H1 (cell line): ENCODE measurements around the gene OR51B6. TPM values are rescaled to one million over a fixed set of nuclear protein-coding genes. Genes with fewer than 3 reads are reported as not detected.

Experiments
- CTCF ChIA-PET: fragments of 300-600 bp; sonication (Branson Sonifier 250); formaldehyde crosslinking; loops from one replicate; lab custom pipeline; 2021; ENCODE audit not compliant: partially characterized antibody; lab: Charles Lee
- POLR2A ChIA-PET: fragments of 300-600 bp; sonication (Branson Sonifier 250); formaldehyde crosslinking; loops from one replicate; lab custom pipeline; 2021; ENCODE audit warnings: inconsistent platforms; ENCODE audit not compliant: partially characterized antibody; lab: Charles Lee
- DNase-seq, 2 experiments: peaks; one replicate each; pipeline versions ENCODE4 v3.0.0 to v3.0.0-alpha.2; 2010 to 2022; ENCODE audit warnings: low spot score in 2 of 2, low read depth in 1 of 2, mixed read lengths in 1 of 2
- FAIRE-seq: peaks from 2 replicates; lab custom pipeline; 2011; peaks lifted over from hg19 to GRCh38; lab: Jason Lieb, UNC
- H2AFZ ChIP-seq: 2 replicates; pipeline ENCODE4 v1.8.1; 2012; ENCODE audit warnings: low read length, inconsistent platforms
- H2AK5ac ChIP-seq: 2 replicates; pipeline ENCODE4 v1.6.1; 2013; ENCODE audit warnings: low read depth, low read length
- H2BK120ac ChIP-seq: replicated peaks from 2 replicates; pipeline ENCODE3; 2013; ENCODE audit warnings: low read depth, low read length, inconsistent platforms
- H2BK12ac ChIP-seq: 2 replicates; pipeline ENCODE4 v1.6.1; 2013; ENCODE audit warnings: low read depth, low read length
- H2BK15ac ChIP-seq: 2 replicates; pipeline ENCODE4 v1.6.1; 2013; ENCODE audit warnings: low read length
- H2BK20ac ChIP-seq: 2 replicates; pipeline ENCODE4 v1.6.1; 2013; ENCODE audit warnings: low read length
- H2BK5ac ChIP-seq: 2 replicates; pipeline ENCODE4 v1.6.1; 2013; ENCODE audit warnings: low read depth, low read length
- H3K14ac ChIP-seq: 2 replicates; pipeline ENCODE4 v1.6.1; 2013; ENCODE audit warnings: inconsistent platforms; ENCODE audit not compliant: insufficient read length
- H3K18ac ChIP-seq: 2 replicates; pipeline ENCODE4 v1.6.1; 2013; ENCODE audit warnings: low read length; ENCODE audit errors: extremely low read depth
- H3K23ac ChIP-seq: 2 replicates; pipeline ENCODE4 v1.6.1; 2013; ENCODE audit warnings: inconsistent platforms; ENCODE audit not compliant: insufficient read length
- H3K23me2 ChIP-seq: 2 replicates; pipeline ENCODE4 v1.6.1; 2013; ENCODE audit warnings: low read depth, low read length
- H3K27ac ChIP-seq: 2 replicates; pipeline ENCODE4 v1.6.1; 2011; ENCODE audit warnings: low read depth, low read length, inconsistent platforms
- H3K27me3 ChIP-seq, 4 experiments: replicated peaks in 1 of 4; 1 replicate in 1 of 4; 2 replicates in 3 of 4; pipeline versions ENCODE4 v1.6.1 to v1.8.1; 2011 to 2013; ENCODE audit warnings: low read length in 3 of 4, mild to moderate bottlenecking in 3 of 4, inconsistent platforms in 2 of 4, mixed read lengths in 2 of 4, moderate library complexity in 1 of 4; ENCODE audit not compliant: control insufficient read depth in 3 of 4, insufficient read depth in 3 of 4; ENCODE audit errors: extremely low read depth in 1 of 4
- H3K36me3 ChIP-seq, 4 experiments: 2 replicates each; pipeline versions ENCODE4 v1.6.1 to v1.8.1; 2011 to 2013; ENCODE audit warnings: mild to moderate bottlenecking in 4 of 4, low read length in 3 of 4, moderate library complexity in 2 of 4, control low read depth in 1 of 4, inconsistent platforms in 1 of 4; ENCODE audit not compliant: insufficient read depth in 4 of 4, control insufficient read depth in 2 of 4
- H3K4ac ChIP-seq: replicated peaks from 2 replicates; pipeline ENCODE3; 2013; ENCODE audit warnings: low read length, low read depth, mixed read lengths, inconsistent platforms; ENCODE audit not compliant: insufficient read length
- H3K4me1 ChIP-seq, 4 experiments: replicated peaks in 1 of 4; 1 replicate in 1 of 4; 2 replicates in 3 of 4; pipeline versions ENCODE4 v1.6.1 to v1.8.1; 2011 to 2013; ENCODE audit warnings: low read length in 3 of 4, inconsistent platforms in 2 of 4, mixed read lengths in 1 of 4; ENCODE audit not compliant: insufficient read depth in 4 of 4, control insufficient read depth in 3 of 4
- H3K4me2 ChIP-seq, 2 experiments: 2 replicates each; pipeline versions ENCODE4 v1.6.1 to v1.8.1; 2011 to 2013; ENCODE audit warnings: low read depth in 2 of 2, low read length in 2 of 2, control low read depth in 1 of 2, inconsistent platforms in 1 of 2, mild to moderate bottlenecking in 1 of 2; ENCODE audit not compliant: insufficient read depth in 1 of 2
- H3K4me3 ChIP-seq, 4 experiments: fragments of 200-600, 300-600 bp in 1 of 4; sonication (generic), shearing (Covaris generic), sonication (Bioruptor Twin) in 1 of 4; 2 replicates each; pipeline versions ENCODE4 v1.5.1 to v1.8.1; 2011 to 2016; ENCODE audit warnings: low read length in 4 of 4, low read depth in 3 of 4, control low read depth in 2 of 4, inconsistent platforms in 2 of 4, mild to moderate bottlenecking in 2 of 4, mixed read lengths in 1 of 4, moderate library complexity in 1 of 4; ENCODE audit not compliant: insufficient read depth in 2 of 4; ENCODE audit errors: extremely low read depth in 1 of 4
- H3K56ac ChIP-seq: replicated peaks from 2 replicates; pipeline ENCODE3; 2013; ENCODE audit warnings: low read depth, mild to moderate bottlenecking, mixed read lengths, low read length, inconsistent platforms; ENCODE audit not compliant: insufficient read length
- H3K79me1 ChIP-seq: 2 replicates; pipeline ENCODE4 v1.6.1; 2013; ENCODE audit warnings: low read depth, low read length, control low read depth
- H3K79me2 ChIP-seq, 2 experiments: 2 replicates each; pipeline versions ENCODE4 v1.6.1 to v1.8.1; 2012 to 2013; ENCODE audit warnings: low read length in 2 of 2, mild to moderate bottlenecking in 2 of 2, inconsistent platforms in 1 of 2; ENCODE audit not compliant: insufficient read depth in 2 of 2, control insufficient read depth in 1 of 2
- H3K9ac ChIP-seq, 4 experiments: replicated peaks in 1 of 4; 1 replicate in 1 of 4; 2 replicates in 3 of 4; pipeline versions ENCODE4 v1.6.1 to v1.8.1; 2011 to 2013; ENCODE audit warnings: low read depth in 3 of 4, low read length in 3 of 4, control low read depth in 2 of 4, mild to moderate bottlenecking in 2 of 4, moderate library complexity in 2 of 4, inconsistent platforms in 1 of 4; ENCODE audit errors: extremely low read depth in 1 of 4
- H3K9me3 ChIP-seq, 2 experiments: 2 replicates each; pipeline versions ENCODE4 v1.6.1 to v1.8.1; 2012 to 2013; ENCODE audit warnings: mild to moderate bottlenecking in 2 of 2, moderate library complexity in 2 of 2, control low read depth in 1 of 2, inconsistent platforms in 1 of 2, low read depth in 1 of 2, low read length in 1 of 2, mixed read lengths in 1 of 2; ENCODE audit not compliant: insufficient read depth in 2 of 2
- H4K20me1 ChIP-seq, 2 experiments: replicated peaks in 1 of 2; 2 replicates each; pipeline versions ENCODE3 to v1.8.1; 2011 to 2013; ENCODE audit warnings: inconsistent platforms in 2 of 2, low read length in 2 of 2, mild to moderate bottlenecking in 1 of 2; ENCODE audit not compliant: insufficient read depth in 2 of 2, control insufficient read depth in 1 of 2
- H4K5ac ChIP-seq: 2 replicates; pipeline ENCODE4 v1.6.1; 2013; ENCODE audit warnings: low read length, low read depth, mixed read lengths, inconsistent platforms; ENCODE audit not compliant: insufficient read length
- H4K8ac ChIP-seq: 2 replicates; pipeline ENCODE4 v1.8.0; 2013; ENCODE audit warnings: mild to moderate bottlenecking, moderate library complexity, low read length, inconsistent platforms; ENCODE audit not compliant: insufficient read depth; ENCODE audit errors: extremely low read depth
- H4K91ac ChIP-seq: replicated peaks from 2 replicates; pipeline ENCODE3; 2013; ENCODE audit warnings: low read length, mixed read lengths, inconsistent platforms; ENCODE audit not compliant: insufficient read length
- KDM1A ChIP-seq: fragments of 200-600, 300-600 bp; sonication (generic); IDR thresholded peaks from 2 replicates; pipeline ENCODE4 v1.7.1; 2016; ENCODE audit warnings: mild to moderate bottlenecking, low read length, borderline replicate concordance
- RAD21 ChIP-seq, 2 experiments: IDR thresholded peaks in 1 of 2; conservative IDR thresholded peaks in 1 of 2; 2 replicates each; pipeline ENCODE4 v1.6.1; 2011; ENCODE audit warnings: low read depth in 2 of 2, low read length in 2 of 2, improper control_type of control experiment in 1 of 2, inconsistent platforms in 1 of 2, mild to moderate bottlenecking in 1 of 2, moderate library complexity in 1 of 2
- RBBP5 ChIP-seq: IDR thresholded peaks from 2 replicates; pipeline ENCODE4 v1.7.1; 2012; ENCODE audit warnings: low read depth, mild to moderate bottlenecking, inconsistent platforms, low read length, moderate library complexity, borderline replicate concordance
- SIN3A ChIP-seq, 2 experiments: IDR thresholded peaks in 1 of 2; conservative IDR thresholded peaks in 1 of 2; 2 replicates each; pipeline ENCODE4 v1.6.1; 2011 to 2012; ENCODE audit warnings: low read length in 2 of 2, improper control_type of control experiment in 1 of 2, low read depth in 1 of 2, mild to moderate bottlenecking in 1 of 2
- polyA plus RNA-seq, 7 experiments: library from polyadenylated mRNA; depleted of rRNA in 3 of 7; stranded (reverse) in 5 of 7; unstranded in 2 of 7; fragments of >200 nt in 5 of 7; fragments of 200-250 nt in 2 of 7; gene quantifications; 1 replicate in 5 of 7; 2 replicates in 1 of 7; 4 replicates in 1 of 7; pipeline versions ENCODE4 v1.2.1 to v1.2.3, GENCODE V29; 2011 to 2013; ENCODE audit warnings: missing spikeins in 2 of 7, mixed read lengths in 2 of 7
- total RNA-seq: library from RNA; stranded (reverse); fragmentation: NEBNext Ultra II Directional; extraction: Animal tissue kit (Norgen Biotek cat#: 25700); gene quantifications from 2 replicates; pipeline ENCODE4 v1.2.1, GENCODE V29; 2021
- TF ChIP-seq, protein P1 (sequence below), 3 experiments: IDR thresholded peaks; 1 replicate in 2 of 3; 2 replicates in 1 of 3; pipeline versions ENCODE4 v1.5.1 to v1.6.1; 2011; ENCODE audit warnings: low read length in 3 of 3, mild to moderate bottlenecking in 3 of 3, inconsistent platforms in 2 of 3, low read depth in 1 of 3, moderate library complexity in 1 of 3; ENCODE audit not compliant: insufficient read depth in 1 of 3; ENCODE audit errors: control extremely low read depth in 1 of 3

The OR51B6 gene
- total and polyA plus RNA-seq, 2 of the 8 experiments (the other 6 are each of a cell fraction or from before 2014, with no cell fraction given), result not detected

DNA sequence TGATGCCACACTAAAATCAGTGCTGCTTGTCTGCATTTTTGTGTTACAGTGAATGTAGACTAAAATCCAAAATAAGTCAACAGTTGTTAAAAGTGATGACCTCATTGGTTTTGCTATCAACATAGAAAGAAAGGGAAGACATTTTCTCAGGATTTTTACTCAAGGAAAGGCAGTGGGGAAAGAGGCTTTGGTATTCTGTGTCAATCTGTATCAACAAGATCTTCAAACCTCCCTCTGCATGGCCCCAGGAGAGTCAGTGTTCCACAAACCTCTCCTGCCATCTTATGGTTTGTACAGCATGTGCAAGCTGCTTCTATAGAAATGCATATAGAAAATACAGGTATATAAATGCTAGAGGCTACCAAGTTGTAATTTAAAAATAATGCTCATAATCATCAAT, 18.5 kb downstream of the OR51B6 start:
- Histone ChIP-seq H3K18ac (no peak overlapping the region), H3K4me2 (no peak overlapping the region), H3K23me2 (no peaks in the 10 kb centered on the region), H3K4me3 (no peak overlapping the region), H2BK12ac (no peak overlapping the region), H3K14ac (no peak overlapping the region), H3K4me1 (no peaks in the 10 kb centered on the region), H2BK120ac (no peak overlapping the region), H4K91ac (no peak overlapping the region), H3K79me1 (no peaks in the 10 kb centered on the region), H3K56ac (no peak overlapping the region), H3K23ac (no peak overlapping the region), H3K4ac (no peak overlapping the region), H3K9ac (no peak overlapping the region), H3K79me2 (no peaks in the 10 kb centered on the region), H3K27me3 (no peaks in the 10 kb centered on the region), H4K5ac (no peak overlapping the region), H2AFZ (no peak overlapping the region), H3K27ac (no peak overlapping the region), H2BK5ac (no peak overlapping the region), H2BK15ac (no peak overlapping the region), H4K8ac (no peak overlapping the region), H3K36me3 (no peaks in the 10 kb centered on the region), H3K9me3 (peaks cover 5 to 7% of the 10 kb centered on the region in 2 experiments; a peak in 2 of 4 replicates), H2AK5ac (no peak overlapping the region), H2BK20ac (no peak overlapping the region), H4K20me1 (no peaks in the 10 kb centered on the region)
- POLR2A ChIA-PET, result no interaction called here
- CTCF ChIA-PET, result interaction anchor here (1.9 to 2.0 kb wide), 2 partner anchors 10 to 167 kb away, joined by 6 to 9 read pairs; no protein-coding TSS in a partner anchor
- DNase-seq (no peak), FAIRE-seq (no peak)
- TF ChIP-seq, protein P1, sequence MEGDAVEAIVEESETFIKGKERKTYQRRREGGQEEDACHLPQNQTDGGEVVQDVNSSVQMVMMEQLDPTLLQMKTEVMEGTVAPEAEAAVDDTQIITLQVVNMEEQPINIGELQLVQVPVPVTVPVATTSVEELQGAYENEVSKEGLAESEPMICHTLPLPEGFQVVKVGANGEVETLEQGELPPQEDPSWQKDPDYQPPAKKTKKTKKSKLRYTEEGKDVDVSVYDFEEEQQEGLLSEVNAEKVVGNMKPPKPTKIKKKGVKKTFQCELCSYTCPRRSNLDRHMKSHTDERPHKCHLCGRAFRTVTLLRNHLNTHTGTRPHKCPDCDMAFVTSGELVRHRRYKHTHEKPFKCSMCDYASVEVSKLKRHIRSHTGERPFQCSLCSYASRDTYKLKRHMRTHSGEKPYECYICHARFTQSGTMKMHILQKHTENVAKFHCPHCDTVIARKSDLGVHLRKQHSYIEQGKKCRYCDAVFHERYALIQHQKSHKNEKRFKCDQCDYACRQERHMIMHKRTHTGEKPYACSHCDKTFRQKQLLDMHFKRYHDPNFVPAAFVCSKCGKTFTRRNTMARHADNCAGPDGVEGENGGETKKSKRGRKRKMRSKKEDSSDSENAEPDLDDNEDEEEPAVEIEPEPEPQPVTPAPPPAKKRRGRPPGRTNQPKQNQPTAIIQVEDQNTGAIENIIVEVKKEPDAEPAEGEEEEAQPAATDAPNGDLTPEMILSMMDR (IDR thresholded peaks at IDR 0.05; ENCODE audit: control extremely low read depth in 1 of 3, insufficient read depth in 1 of 3, low read depth in 1 of 3, low read length in 3 of 3), result peak in 2 of 3 experiments; percentile 27 to 32; a peak in 2 of 4 replicates
- TF ChIP-seq RAD21 (IDR thresholded peaks at IDR 0.05 in 1 of 2, conservative IDR thresholded peaks at IDR 0.05 in 1 of 2; ENCODE audit: low read depth in 2 of 2, low read length in 2 of 2) (peak; percentile 68 to 71), KDM1A (no peak), SIN3A (conservative IDR thresholded peaks at IDR 0.05 in 1 of 2, IDR thresholded peaks at IDR 0.05 in 1 of 2; ENCODE audit: low read depth in 1 of 2, low read length in 2 of 2) (no peak), RBBP5 (no peak)
